ENCODE results near the gene CGAS.
"Not testable (repeated sequence)": the region's sequence is repeated elsewhere in the genome, so short reads cannot be mapped to it uniquely, and the experiment has no call there.

Gene CGAS

GRCh38 chr6:73443555-73443954, 8.5 kb downstream of the CGAS start:
- H3K36me3 Mint-ChIP-seq (ENCODE audit: low read depth) = peaks cover 92% of the 10 kb centered on the region
- no peaks in the 10 kb centered on the region for H3K9me3 Mint-ChIP-seq
- H3K27me3 Mint-ChIP-seq = no peaks in the 10 kb centered on the region
- no peak for DNase-seq
- H3K27ac Mint-ChIP-seq = no peak overlapping the region
- no peak overlapping the region for H3K4me3 Mint-ChIP-seq
- peaks cover 35% of the 10 kb centered on the region for H3K4me1 Mint-ChIP-seq (ENCODE audit: low read depth)

- Mint-ChIP-seq H3K4me1 (ENCODE audit: low read depth) (peaks cover 6% of the 10 kb centered on the region), H3K27me3 (no peaks in the 10 kb centered on the region), H3K9me3 (no peaks in the 10 kb centered on the region), H3K27ac (no peak overlapping the region), H3K36me3 (ENCODE audit: low read depth) (peaks cover 84% of the 10 kb centered on the region), H3K4me3 (no peak overlapping the region)
- DNase-seq = no peak
Measured at GRCh38 chr6:73435236-73435635, 16.9 kb downstream of the CGAS start.

GRCh38 chr6:73421534-73421933, 30.6 kb downstream of the CGAS start:
- Mint-ChIP-seq H3K4me3 (no peak overlapping the region), H3K27ac (peak overlapping the region; percentile 7), H3K9me3 (no peaks in the 10 kb centered on the region), H3K27me3 (no peaks in the 10 kb centered on the region), H3K4me1 (ENCODE audit: low read depth) (peaks cover 21% of the 10 kb centered on the region), H3K36me3 (ENCODE audit: low read depth) (peaks cover 70% of the 10 kb centered on the region)
- no peak for DNase-seq

GRCh38 chr6:73418081-73418741, 33.9 kb downstream of the CGAS start:
- no peaks in the 10 kb centered on the region for H3K9me3 Mint-ChIP-seq
- DNase-seq = no peak
- H3K4me3 Mint-ChIP-seq = no peak overlapping the region
- H3K27ac Mint-ChIP-seq = peak overlapping the region; percentile 6
- no peaks in the 10 kb centered on the region for H3K27me3 Mint-ChIP-seq
- H3K36me3 Mint-ChIP-seq (ENCODE audit: low read depth) = peaks cover 53% of the 10 kb centered on the region
- peaks cover 15% of the 10 kb centered on the region for H3K4me1 Mint-ChIP-seq (ENCODE audit: low read depth)

GRCh38 chr6:73413102-73413501, 39.0 kb downstream of the CGAS start:
- no peaks in the 10 kb centered on the region for H3K9me3 Mint-ChIP-seq
- H3K27me3 Mint-ChIP-seq = no peaks in the 10 kb centered on the region
- H3K27ac Mint-ChIP-seq = no peak overlapping the region
- H3K36me3 Mint-ChIP-seq (ENCODE audit: low read depth) = peaks cover 21% of the 10 kb centered on the region
- DNase-seq = no peak
- H3K4me3 Mint-ChIP-seq = no peak overlapping the region
- H3K4me1 Mint-ChIP-seq (ENCODE audit: low read depth) = peaks cover under 1% of the 10 kb centered on the region

GRCh38 chr6:73409395-73409794, 42.7 kb downstream of the CGAS start:
- Mint-ChIP-seq H3K27ac (no peak overlapping the region), H3K4me3 (no peak overlapping the region), H3K27me3 (no peaks in the 10 kb centered on the region), H3K4me1 (ENCODE audit: low read depth) (no peaks in the 10 kb centered on the region), H3K9me3 (no peaks in the 10 kb centered on the region), H3K36me3 (ENCODE audit: low read depth) (no peaks in the 10 kb centered on the region)
- no peak for DNase-seq

GRCh38 chr6:73400656-73401055, 51.4 kb downstream of the CGAS start:
- Mint-ChIP-seq H3K27ac (no peak overlapping the region), H3K4me1 (ENCODE audit: low read depth) (no peaks in the 10 kb centered on the region), H3K4me3 (no peak overlapping the region)

GRCh38 chr6:73395875-73396274, 56.2 kb downstream of the CGAS start:
- DNase-seq = no peak
- no peaks in the 10 kb centered on the region for H3K36me3 Mint-ChIP-seq (ENCODE audit: low read depth)
- no peak overlapping the region for H3K4me3 Mint-ChIP-seq
- H3K27me3 Mint-ChIP-seq = no peaks in the 10 kb centered on the region
- no peaks in the 10 kb centered on the region for H3K9me3 Mint-ChIP-seq
- peaks cover 10% of the 10 kb centered on the region for H3K4me1 Mint-ChIP-seq (ENCODE audit: low read depth)
- no peak overlapping the region for H3K27ac Mint-ChIP-seq

More at GRCh38 chr6:73400656-73401055, 51.4 kb downstream of the CGAS start:
- Mint-ChIP-seq H3K36me3 (ENCODE audit: low read depth) (no peaks in the 10 kb centered on the region), H3K9me3 (no peaks in the 10 kb centered on the region), H3K27me3 (no peaks in the 10 kb centered on the region)
- no peak for DNase-seq

- Mint-ChIP-seq H3K27ac (no peak within 1 kb of the TSS), H3K9me3 (no peaks in the 10 kb centered on the region), H3K4me3 (no peak within 1 kb of the TSS), H3K4me1 (ENCODE audit: low read depth) (peaks cover 10% of the 10 kb centered on the region), H3K27me3 (no peaks in the 10 kb centered on the region), H3K36me3 (ENCODE audit: low read depth) (no peaks in the 10 kb centered on the region)
- no peak for DNase-seq
Measured at GRCh38 chr6:73394577-73395354, 57.3 kb downstream of the CGAS start, which contains the start of gene DDX43. DDX43 (plus strand) TSS chr6:73394828; CDS start chr6:73394906, 78 bp downstream.

- H3K27ac Mint-ChIP-seq = no peak overlapping the region
- no peaks in the 10 kb centered on the region for H3K27me3 Mint-ChIP-seq
- no peak overlapping the region for H3K4me3 Mint-ChIP-seq
- no peak for DNase-seq
- peaks cover 21% of the 10 kb centered on the region for H3K4me1 Mint-ChIP-seq (ENCODE audit: low read depth)
- H3K36me3 Mint-ChIP-seq (ENCODE audit: low read depth) = no peaks in the 10 kb centered on the region
- no peaks in the 10 kb centered on the region for H3K9me3 Mint-ChIP-seq
Measured at GRCh38 chr6:73393278-73393677, 58.8 kb downstream of the CGAS start.

GRCh38 chr6:73392188-73392587, 59.9 kb downstream of the CGAS start:
- not testable (repeated sequence) for H3K9me3 Mint-ChIP-seq, H3K27me3 Mint-ChIP-seq

GRCh38 chr6:73391675-73392074, 60.4 kb downstream of the CGAS start:
- Mint-ChIP-seq H3K36me3 (ENCODE audit: low read depth) (no peaks in the 10 kb centered on the region), H3K27ac (peak overlapping the region; percentile 19), H3K9me3 (no peaks in the 10 kb centered on the region), H3K4me3 (no peak overlapping the region), H3K27me3 (peaks cover 3% of the 10 kb centered on the region), H3K4me1 (ENCODE audit: low read depth) (peaks cover 21% of the 10 kb centered on the region)
- DNase-seq = no peak

More at GRCh38 chr6:73392188-73392587, 59.9 kb downstream of the CGAS start:
- not testable (repeated sequence) for H3K4me3 Mint-ChIP-seq; H3K27ac Mint-ChIP-seq; H3K36me3 Mint-ChIP-seq (ENCODE audit: low read depth); DNase-seq
- peaks cover 21% of the 10 kb centered on the region for H3K4me1 Mint-ChIP-seq (ENCODE audit: low read depth)

- Mint-ChIP-seq H3K4me3 (peak overlapping the region; percentile 20), H3K36me3 (ENCODE audit: low read depth) (no peaks in the 10 kb centered on the region), H3K27ac (no peak overlapping the region), H3K9me3 (no peaks in the 10 kb centered on the region), H3K4me1 (ENCODE audit: low read depth) (peaks cover 21% of the 10 kb centered on the region), H3K27me3 (peaks cover 3% of the 10 kb centered on the region)
- no peak for DNase-seq
Measured at GRCh38 chr6:73389854-73390253, 62.2 kb downstream of the CGAS start.

- Mint-ChIP-seq H3K4me3 (peak overlapping the region; percentile 81), H3K27me3 (peaks cover 3% of the 10 kb centered on the region), H3K4me1 (ENCODE audit: low read depth) (peaks cover 21% of the 10 kb centered on the region), H3K9me3 (no peaks in the 10 kb centered on the region), H3K36me3 (ENCODE audit: low read depth) (no peaks in the 10 kb centered on the region), H3K27ac (peak overlapping the region; percentile 73)
- DNase-seq = peak; percentile 65
Measured at GRCh38 chr6:73388800-73389512, 63.1 kb downstream of the CGAS start.

GRCh38 chr6:73388433-73388799, 63.7 kb downstream of the CGAS start:
- H3K36me3 Mint-ChIP-seq (ENCODE audit: low read depth) = no peaks in the 10 kb centered on the region
- peak overlapping the region; percentile 73 for H3K27ac Mint-ChIP-seq
- peak overlapping the region; percentile 81 for H3K4me3 Mint-ChIP-seq
- no peaks in the 10 kb centered on the region for H3K9me3 Mint-ChIP-seq
- H3K4me1 Mint-ChIP-seq (ENCODE audit: low read depth) = peaks cover 21% of the 10 kb centered on the region
- H3K27me3 Mint-ChIP-seq = peaks cover 3% of the 10 kb centered on the region
- no peak for DNase-seq
